T1000 (cell line): ENCODE results near the gene CD8B.
"Not testable (repeated sequence)": the region's sequence is repeated elsewhere in the genome, so short reads cannot be mapped to it uniquely, and the experiment has no call there.

Source experiments
- DNase-seq: peaks from one replicate; lab custom pipeline; 2025; ENCODE audit warnings: mixed read lengths; lab: John Stamatoyannopoulos, UW

Gene CD8B

GRCh38 chr2:86835548-86835889 is 26.2 kb downstream of the CD8B start:
- not testable (repeated sequence) for DNase-seq

GRCh38 chr2:86833315-86833714 is 28.4 kb downstream of the CD8B start:
- no peak for DNase-seq

- DNase-seq = no peak
These were observed 29.2 kb downstream of the CD8B start for GRCh38 chr2:86832334-86833096.

GRCh38 chr2:86831537-86831936 is 30.1 kb downstream of the CD8B start:
- no peak for DNase-seq

GRCh38 chr2:86826951-86827350 is 34.7 kb downstream of the CD8B start:
- DNase-seq = no peak

- DNase-seq = no peak
These were observed 35.8 kb downstream of the CD8B start for GRCh38 chr2:86825693-86826381.

GRCh38 chr2:86825036-86825692 is 36.5 kb downstream of the CD8B start:
- no peak for DNase-seq

GRCh38 chr2:86822668-86823345 is 38.9 kb downstream of the CD8B start:
- no peak for DNase-seq

GRCh38 chr2:86821842-86822241 is 39.8 kb downstream of the CD8B start:
- DNase-seq = no peak

- no peak for DNase-seq
These were observed 40.4 kb downstream of the CD8B start for GRCh38 chr2:86821306-86821705.

- no peak for DNase-seq
These were observed 42.7 kb downstream of the CD8B start for GRCh38 chr2:86818957-86819356.

GRCh38 chr2:86818114-86818801 is 43.4 kb downstream of the CD8B start:
- no peak for DNase-seq

- no peak for DNase-seq
These were observed 46.1 kb downstream of the CD8B start for GRCh38 chr2:86815611-86816010.

GRCh38 chr2:86809481-86810121 is 52.1 kb downstream of the CD8B start:
- no peak for DNase-seq

- DNase-seq = peak; percentile 64
These were observed 53.1 kb downstream of the CD8B start for GRCh38 chr2:86808315-86809161.

- DNase-seq = no peak
These were observed 54.0 kb downstream of the CD8B start for GRCh38 chr2:86807468-86808275.

GRCh38 chr2:86807133-86807467 is 54.6 kb downstream of the CD8B start:
- DNase-seq = no peak

- DNase-seq = no peak
These were observed 55.4 kb downstream of the CD8B start for GRCh38 chr2:86806059-86806857.
